SK-N-SH (cell line): ENCODE measurements around the gene THAP8.

Experiments used
- CHD2 ChIP-seq: fragments of 150-350 bp; IDR thresholded peaks from 2 replicates; pipeline ENCODE4 v1.6.1; 2018; ENCODE audit warnings: low read length; ENCODE audit not compliant: partially characterized antibody
- TF ChIP-seq, protein P1 (sequence below): fragments of 200-600 bp; sonication (generic); IDR thresholded peaks from 2 replicates; pipeline ENCODE4 v1.6.1; 2017; ENCODE audit warnings: antibody characterized with exemption, mild to moderate bottlenecking, moderate library complexity

DNA sequence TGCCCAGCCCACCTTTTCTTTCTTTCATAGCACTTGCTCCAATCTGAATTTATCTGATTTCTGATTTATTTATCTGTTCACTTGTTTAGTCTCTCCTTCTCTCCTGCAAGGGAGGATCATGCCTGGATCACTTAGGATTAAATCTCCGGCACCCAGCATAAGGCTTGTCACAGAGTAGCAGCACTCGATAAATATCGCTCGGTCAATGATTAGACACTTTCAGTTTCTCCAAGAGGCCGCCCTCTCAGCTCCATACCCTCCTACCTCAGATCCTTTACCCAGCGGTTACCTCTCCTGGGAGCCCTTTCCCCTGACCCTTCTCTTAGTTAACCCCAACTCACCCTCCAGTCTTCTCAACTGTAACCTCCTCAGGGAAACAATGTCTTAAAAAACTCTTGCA is 22.8 kb downstream of the THAP8 start:
- TF ChIP-seq, protein P1, sequence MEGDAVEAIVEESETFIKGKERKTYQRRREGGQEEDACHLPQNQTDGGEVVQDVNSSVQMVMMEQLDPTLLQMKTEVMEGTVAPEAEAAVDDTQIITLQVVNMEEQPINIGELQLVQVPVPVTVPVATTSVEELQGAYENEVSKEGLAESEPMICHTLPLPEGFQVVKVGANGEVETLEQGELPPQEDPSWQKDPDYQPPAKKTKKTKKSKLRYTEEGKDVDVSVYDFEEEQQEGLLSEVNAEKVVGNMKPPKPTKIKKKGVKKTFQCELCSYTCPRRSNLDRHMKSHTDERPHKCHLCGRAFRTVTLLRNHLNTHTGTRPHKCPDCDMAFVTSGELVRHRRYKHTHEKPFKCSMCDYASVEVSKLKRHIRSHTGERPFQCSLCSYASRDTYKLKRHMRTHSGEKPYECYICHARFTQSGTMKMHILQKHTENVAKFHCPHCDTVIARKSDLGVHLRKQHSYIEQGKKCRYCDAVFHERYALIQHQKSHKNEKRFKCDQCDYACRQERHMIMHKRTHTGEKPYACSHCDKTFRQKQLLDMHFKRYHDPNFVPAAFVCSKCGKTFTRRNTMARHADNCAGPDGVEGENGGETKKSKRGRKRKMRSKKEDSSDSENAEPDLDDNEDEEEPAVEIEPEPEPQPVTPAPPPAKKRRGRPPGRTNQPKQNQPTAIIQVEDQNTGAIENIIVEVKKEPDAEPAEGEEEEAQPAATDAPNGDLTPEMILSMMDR, result no peak
- TF ChIP-seq CHD2, result no peak
